GM19372 (cell line): ENCODE data around the gene ZNF516.

Source experiments
- ATAC-seq: cut with Tn5 transposase; IDR thresholded peaks from one replicate; pipeline ENCODE4 v1.9.1; 2021; ENCODE audit warnings: mild to moderate bottlenecking, low read depth, moderate library complexity; ENCODE audit not compliant: unreplicated experiment

Gene ZNF516

DNA sequence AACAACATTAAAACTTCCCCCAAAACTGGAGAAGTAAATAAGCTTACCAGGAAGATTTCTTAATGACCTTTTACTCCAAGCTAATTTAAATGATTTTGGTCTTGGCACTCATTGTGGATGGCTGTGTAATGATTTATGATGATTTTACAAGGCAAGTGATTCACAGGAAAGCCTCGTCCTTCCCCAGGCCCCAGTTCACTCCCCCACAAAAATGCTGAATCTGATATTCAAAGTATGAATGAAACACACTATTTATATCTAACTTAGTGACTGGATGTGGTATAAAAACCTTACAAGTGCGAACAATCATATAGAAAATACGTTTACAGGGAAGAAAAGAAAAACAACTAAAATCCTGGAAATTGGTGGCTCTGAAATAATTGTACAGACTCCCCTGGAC lies 49.8 kb downstream of the ZNF516 start:
- ATAC-seq, result no peak

DNA sequence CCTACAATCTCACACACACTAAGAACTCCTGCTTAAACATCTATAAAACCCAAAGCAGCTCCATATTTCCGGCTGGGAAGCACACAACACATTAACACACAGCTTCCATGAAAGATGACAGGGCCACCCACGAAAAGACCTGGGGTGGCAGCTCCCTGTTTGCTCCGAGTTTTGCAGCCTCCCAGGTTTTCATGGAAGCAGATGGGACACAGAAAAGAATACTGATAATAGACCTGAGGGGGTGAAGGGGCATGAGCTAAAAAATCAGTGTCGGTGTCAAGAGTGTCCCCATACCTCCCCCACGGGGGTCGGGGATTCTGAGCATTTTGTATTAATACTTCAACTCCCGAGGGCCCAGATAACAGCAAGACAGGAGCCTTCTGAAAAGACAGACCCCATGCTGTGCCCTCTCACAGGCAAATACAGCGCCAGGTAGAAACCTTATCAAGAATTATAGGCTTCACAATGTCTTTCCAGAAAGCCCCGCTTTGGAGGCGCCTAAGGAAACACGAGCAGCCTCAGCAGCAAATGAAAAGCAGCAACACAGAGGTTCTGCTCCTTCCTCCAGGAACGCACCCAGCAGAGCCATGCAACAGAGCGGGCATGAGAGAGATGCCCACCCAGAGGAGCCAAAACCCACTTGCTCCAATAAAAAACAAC lies 50.5 kb downstream of the ZNF516 start:
- no peak for ATAC-seq

DNA sequence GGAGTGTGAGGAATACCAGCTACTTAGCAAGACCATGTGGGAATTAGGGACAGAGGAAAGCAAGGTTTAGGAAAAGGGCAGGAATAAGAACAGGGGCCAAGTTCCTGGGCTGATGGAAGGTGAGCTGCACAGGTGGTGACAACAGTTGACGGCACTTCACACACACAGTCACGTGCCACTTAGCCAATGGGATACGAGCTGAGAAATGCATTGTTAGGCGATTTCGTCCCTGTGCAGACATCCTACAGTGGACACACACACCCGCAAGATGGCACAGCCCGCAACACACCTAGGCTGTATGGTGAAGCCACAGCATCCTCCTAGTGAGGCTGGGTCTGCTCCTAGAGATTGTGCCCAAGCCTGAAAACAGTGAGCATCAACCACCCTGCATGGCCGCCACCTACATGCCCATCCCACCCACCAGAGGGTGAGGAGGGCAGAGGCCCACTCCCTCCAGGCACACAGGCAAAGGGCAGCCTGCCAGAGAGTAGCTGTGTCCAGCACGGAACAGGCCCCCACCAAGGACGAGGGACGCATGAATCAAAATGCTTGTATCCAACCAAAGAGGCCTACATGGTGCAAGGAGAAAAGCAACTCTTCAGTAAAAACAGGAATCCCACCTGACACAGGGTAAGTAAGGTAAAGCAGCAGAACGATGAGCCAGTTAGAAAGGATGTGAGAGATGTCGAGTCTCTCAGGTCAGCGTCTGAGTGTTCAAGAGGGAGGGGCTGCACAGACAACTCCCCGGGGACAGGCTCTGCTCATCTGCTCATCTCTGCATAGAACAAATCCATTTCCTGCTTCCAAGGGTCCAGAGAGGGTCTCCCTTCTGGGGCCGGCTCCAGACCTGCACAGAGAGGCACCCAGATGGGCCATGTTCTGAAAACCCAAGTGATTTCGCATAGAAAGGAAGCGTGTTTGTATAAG lies 51.3 kb downstream of the ZNF516 start:
- no peak for ATAC-seq

DNA sequence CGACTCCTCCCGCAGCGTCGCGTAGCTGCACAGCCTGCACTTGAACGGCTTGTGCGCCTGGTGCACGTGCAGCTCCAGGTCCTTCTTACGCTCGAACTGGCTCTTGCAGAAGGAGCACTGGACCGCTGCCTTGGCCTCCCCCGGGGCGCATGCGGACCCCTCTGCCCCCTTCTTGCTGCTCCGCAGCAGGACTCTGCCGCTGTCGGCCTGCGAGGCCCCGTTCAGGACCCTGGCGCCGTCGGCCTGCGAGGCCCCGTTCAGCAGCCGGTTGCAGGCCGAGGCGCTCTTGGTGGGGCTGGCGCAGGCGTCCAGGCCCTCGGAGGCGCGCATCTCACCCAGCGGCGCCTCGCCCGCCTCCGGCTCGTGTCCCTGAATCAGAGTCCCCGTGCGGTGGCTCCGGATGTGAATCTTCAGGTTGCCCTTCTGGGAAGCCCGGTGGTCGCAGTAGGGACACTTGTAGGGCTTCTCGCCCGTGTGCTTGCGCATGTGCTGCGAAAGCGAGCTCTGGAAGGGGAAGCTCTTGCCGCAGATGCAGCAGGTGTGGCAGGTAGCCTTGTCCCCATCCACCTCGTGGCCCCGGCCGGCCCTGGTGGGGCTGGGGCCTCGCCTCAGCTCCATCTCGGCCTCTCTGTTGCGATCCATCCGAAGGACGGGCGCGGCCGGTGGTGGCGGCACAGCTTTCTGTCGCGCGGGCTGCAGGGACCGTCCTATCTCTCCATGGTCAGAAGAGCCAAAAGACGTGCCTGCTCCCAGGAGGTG lies 52.5 kb downstream of the ZNF516 start:
- ATAC-seq, result no peak

- no peak for ATAC-seq
These were observed 53.2 kb downstream of the ZNF516 start for GRCh38 chr18:76441668-76442412.

DNA sequence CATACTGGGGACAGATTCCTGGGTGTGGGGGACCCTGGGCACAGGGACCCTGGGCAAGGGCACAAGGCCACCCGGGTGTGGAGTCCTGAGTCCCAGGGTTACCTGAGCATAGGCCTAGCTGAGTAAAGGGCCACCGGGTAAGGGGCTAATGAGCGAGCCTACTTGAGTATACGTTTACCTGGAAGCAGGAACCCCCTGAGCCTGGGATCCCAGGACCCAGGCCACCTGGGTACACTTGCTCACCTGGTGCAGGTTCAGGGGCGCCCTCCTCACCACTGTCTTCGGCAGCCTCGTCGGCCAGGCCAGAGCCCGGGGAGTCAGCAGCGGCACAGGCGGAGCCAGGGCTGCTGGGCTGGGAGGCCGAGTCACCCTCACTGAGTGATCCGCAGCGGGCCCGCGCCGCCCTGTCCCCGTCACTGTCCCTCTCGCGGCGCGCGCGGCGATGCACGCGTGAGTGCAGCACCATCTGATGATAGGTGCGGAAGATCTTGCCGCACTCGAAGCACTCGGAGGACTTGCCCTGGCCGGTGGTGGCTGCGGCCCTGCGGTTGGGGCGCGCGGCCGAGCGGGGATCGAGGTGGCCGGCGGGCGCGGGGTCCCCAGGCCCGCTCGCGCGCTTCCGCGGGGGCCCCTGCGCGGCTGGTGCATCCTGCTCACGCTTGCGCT lies 53.9 kb downstream of the ZNF516 start:
- ATAC-seq, result no peak

DNA sequence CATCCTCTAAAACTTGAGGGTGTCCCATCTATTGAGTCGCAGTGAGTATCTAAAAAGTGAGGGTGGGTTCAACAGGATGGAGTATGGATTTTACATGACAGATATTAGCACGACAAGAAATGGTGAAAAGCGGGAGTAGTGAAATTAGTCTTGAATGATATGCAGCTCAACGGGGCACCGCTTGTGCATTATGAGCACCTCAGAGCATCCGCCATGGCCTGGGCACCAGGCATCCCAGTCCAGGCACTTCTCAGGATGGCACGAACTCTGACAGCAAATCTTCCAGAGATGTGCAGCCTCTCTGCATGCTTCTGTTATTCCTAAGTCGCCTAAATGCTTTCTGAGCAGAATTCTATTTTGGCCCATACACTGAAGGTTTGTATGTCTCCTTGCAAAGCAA lies 57.1 kb downstream of the ZNF516 start:
- ATAC-seq, result no peak

DNA sequence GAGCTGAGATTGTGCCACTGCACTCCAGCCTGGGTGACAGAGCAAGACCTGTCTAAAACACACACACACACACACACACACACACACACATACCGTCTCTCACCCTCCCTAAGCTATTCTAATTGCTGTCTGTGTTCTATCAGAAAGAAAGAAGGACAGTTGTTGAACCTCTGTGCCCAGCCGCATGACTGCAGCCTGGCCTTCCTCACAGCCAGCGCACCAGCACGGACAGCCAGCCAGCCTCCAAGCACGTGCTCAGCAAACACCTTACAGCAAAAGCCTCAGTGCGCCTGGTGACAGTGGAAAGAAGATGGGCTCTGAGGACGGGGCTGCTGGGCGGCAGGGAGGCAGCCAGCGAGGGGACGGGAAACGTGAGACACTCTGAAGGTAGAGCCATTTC lies 58.0 kb downstream of the ZNF516 start:
- ATAC-seq, result no peak

DNA sequence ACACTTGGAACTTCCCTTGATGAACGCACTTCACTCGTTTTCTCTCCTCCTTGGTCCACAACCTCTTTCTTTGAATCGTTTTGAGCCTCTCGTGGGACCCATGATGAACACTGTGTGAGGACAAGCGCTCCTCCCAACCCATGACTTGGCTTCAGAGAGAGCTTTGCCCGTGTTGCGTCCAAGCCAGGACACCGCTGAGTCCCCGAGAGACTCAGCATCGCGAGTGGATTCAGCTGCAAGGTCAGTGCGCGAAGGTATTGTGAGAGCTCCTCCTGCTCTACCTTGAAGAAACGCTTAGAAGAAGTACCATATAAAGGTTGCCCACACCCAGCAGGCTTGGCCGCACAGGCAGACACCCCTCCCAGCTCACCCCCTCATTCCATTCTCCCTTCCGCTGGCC lies 58.7 kb downstream of the ZNF516 start:
- ATAC-seq, result no peak

DNA sequence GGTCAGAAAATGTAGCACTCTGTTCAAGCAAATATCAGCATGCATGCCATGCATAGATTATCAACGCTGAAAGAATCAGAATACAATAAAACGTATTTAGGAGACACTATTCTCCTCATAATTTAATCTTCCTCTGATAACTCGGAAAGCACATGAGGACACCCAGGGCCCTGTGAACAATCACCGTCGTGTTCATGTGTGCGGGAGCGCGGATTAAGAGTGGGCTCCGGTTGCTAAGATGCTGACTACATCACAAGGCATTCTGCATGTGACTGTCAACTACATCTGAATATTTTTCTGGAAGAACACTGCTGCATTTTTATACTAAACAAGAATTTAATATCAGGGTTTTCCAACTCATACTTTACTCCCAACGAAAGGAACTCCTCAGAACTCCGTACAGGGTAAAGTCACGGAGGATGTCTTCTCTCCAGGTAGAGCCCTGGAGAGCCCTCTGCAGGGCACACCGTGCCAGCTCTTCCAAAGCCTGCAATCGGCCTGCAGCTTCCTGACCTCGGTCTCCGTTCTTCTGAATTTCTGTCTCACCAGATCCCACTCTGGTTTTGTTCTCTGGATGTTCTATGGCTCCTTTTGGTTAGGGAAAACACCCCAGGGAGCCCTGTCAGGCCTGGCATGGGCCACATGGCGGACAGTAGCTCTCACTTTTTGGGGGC lies 59.6 kb downstream of the ZNF516 start:
- ATAC-seq, result no peak

GRCh38 chr18:76434452-76434851 lies 60.6 kb downstream of the ZNF516 start:
- no peak for ATAC-seq

DNA sequence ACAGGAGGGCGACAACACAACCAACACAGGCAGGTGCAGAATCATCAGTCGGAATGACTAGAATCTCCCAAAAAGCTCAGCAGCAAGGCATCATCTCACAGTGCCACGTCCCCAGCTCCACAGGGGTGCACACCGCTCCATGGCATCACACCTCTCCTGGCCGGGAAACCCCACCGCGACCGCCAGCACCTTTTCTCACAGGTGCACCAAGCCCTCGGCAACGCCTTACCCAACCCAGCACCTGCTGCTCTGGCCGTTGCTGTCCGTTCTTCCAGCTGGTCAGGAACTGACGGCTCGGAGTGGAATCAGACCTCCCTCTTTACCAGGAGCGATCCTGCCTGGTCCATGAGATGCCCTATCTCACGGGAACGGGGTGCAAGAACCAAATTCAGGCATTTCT lies 61.3 kb downstream of the ZNF516 start:
- ATAC-seq, result no peak

GRCh38 chr18:76432970-76433767 lies 61.9 kb downstream of the ZNF516 start:
- ATAC-seq, result no peak

- no peak for ATAC-seq
These were observed 62.7 kb downstream of the ZNF516 start for GRCh38 chr18:76432274-76432755.

GRCh38 chr18:76431437-76432273 lies 63.4 kb downstream of the ZNF516 start:
- ATAC-seq, result no peak

GRCh38 chr18:76430636-76431035 lies 64.4 kb downstream of the ZNF516 start:
- no peak for ATAC-seq

DNA sequence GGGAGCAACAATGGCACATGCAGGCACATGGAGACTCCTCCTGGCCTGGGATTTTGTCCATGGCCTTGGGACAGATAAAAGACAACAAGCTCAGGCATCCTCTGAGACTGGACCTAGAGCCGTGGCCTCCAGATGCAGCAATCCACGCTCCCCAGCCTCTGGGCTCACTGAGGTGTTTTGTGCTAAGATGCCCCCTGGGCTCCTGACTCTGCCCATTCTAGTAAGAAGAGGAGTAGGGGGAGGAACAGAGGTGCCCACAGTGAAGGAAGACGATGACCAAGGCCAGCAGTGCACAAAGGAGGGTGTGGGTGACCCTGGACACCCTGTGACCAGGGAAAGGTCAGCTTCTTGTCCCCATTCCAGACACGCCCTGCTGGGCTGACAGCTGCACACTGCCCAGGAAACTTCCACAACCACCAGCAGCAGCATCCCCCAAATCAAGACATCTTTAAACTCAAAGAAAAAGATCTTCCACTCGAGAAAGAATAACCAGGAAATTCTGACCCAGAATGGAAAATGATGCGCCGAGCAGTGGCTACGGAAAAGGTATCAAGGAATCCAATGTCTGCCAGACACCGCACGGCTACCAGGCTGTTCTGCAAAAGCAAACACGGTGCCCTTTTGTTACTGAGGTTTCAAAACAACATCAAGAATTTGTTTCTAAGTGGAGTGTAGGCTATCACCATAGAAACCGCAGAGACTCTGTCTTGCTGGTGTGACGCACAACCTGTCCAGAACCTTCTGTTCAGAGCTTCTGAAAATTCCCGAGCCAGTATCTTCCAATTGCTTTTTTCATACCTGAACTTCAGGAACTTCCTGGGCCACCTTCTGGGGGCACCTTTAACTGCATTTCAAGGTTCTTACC lies 65.5 kb downstream of the ZNF516 start:
- no peak for ATAC-seq
